HG02642 (cell line): ENCODE data around the gene RGS6.

Experiments
- ATAC-seq: cut with Tn5 transposase; IDR thresholded peaks from one replicate; pipeline ENCODE4 v1.9.1; 2021; ENCODE audit warnings: mild to moderate bottlenecking; ENCODE audit not compliant: unreplicated experiment, poor library complexity

Gene RGS6

GRCh38 chr14:72515779-72516770, 583.8 kb downstream of the RGS6 start:
- no peak for ATAC-seq

DNA sequence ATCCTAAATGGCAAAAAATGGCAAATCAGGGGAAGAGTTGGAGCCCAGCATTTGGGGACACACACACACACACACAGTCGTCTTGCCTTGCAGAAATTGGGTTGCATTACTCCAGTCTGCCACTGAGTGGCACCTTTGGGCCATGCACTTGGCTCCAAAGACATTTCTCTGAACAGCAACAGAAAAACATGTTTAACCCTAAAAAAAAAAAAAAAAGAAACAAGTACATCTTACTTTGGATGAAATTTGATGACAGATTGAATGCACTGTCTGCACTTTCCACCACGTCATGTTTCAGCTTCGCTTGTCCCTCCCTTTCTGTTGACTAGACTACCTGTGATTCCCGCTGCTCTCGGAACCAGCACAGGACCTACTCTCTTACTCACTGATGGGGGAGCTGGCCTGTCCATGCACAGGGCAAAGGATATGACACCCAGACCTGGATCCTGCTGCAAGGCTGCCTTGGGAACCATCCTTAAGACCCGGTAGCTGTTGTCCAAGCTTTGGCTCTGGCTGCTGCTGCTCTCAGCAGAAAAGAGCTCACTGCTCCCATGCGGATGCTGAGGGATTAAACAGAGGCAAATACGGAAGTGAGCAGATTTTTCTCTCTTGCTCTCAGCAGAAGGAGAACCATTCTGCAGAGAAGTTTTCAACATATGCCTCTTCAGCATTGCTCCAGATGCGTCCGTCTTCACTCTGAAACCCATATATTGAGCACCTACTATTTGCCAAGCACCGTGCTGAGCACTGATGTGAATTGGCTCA, 584.9 kb downstream of the RGS6 start:
- ATAC-seq = no peak

DNA sequence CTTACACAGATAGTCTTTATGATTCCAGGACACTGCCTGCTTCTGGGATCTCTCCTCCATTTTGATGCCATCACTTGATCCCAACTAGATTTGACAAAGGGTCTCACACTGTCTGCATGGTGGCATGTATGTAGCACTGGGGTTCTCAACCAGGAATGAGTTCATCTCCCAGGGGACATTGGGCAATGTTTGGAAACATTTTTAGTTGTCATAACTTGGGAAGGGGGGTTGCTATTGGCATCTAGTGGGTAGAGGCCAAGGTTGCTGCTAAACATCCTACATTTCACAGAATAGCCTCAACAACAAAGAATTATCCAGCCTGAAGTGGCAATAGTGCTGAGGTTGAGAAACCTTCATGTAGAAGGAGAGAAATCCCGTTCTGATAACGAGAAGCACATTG, 585.5 kb downstream of the RGS6 start:
- no peak for ATAC-seq

GRCh38 chr14:72518809-72519377, 586.7 kb downstream of the RGS6 start:
- ATAC-seq = peak; percentile 68

GRCh38 chr14:72519543-72519942, 587.3 kb downstream of the RGS6 start:
- ATAC-seq = peak; percentile 15

- no peak for ATAC-seq
These were observed 588.8 kb downstream of the RGS6 start for GRCh38 chr14:72521045-72521444.

DNA sequence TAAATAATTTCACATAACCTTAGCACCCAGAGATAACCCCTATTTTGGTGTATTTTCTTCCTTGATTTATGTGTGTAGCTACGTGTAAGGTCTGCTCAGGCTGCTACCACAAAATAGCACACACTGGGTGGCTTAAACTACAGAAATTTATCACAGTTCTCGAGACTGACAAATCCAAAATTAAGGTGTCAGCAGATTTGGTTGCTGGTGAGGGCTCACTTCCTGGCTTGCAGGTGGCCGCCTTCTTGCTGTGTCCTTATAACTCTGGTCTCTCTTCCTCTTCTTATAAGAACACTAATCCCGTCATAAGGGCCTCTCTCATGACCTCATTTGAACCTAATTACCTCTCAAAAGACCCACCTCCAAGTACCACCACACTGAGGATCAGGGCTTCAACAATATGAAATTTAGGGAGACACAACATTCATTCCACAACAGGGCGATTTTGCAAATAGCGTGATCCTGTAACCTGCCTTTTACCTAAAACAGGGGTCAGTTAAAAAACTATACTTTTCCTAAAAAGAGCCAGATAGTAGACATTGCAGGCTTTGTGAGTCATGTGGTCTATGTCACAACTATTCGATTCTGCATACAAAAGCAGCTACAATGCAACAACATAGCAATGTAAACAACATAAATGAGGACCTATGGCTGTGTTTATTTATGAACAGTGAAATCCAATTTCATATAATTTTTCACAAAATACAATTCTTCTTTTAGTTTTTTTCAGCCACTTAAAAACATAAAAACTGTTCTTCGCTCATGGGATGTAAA, 589.9 kb downstream of the RGS6 start:
- no peak for ATAC-seq

- no peak for ATAC-seq
These were observed 590.6 kb downstream of the RGS6 start for GRCh38 chr14:72522847-72523246.

DNA sequence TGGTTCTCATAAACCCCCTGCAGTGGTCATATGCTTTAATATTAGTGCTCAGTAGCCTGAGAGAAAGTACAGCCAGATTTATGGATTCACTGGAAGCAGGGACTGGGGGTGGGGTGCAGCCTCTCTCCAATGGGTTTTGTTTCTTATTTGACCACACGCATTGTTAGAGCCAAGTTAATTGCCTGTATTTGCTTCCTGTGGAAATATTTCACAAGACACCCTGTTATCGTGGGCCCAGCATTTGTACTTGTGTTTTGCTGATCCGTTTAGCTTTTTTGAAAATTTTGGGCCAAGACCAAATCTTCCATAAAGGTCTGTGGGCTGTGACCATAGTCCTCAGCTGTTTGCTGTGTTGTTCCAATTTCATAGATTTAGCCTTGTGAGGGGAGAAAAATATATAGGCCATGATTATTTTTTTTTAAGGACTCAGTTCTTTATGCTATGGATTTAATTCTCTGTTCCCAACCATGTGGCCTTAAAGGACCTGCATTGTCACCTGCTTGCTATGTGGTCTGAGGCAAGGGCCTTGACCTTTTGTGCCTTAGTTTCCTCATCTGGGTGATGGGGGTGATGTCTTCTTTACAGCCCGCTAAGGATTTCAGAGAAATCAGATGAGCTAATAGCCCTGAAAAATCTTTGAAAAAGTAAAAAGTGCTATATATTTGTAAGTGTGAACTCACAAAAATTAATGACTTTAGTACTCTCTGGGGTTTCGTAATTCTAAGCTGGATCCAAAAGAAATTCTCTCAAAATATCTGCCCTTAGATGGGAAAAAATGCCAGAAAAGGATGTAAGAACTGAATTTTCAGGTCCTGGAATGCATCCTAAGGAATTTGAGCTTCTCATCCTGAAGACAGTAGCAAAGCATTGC, 591.4 kb downstream of the RGS6 start:
- no peak for ATAC-seq

- no peak for ATAC-seq
These were observed 592.0 kb downstream of the RGS6 start for GRCh38 chr14:72524295-72524629.

DNA sequence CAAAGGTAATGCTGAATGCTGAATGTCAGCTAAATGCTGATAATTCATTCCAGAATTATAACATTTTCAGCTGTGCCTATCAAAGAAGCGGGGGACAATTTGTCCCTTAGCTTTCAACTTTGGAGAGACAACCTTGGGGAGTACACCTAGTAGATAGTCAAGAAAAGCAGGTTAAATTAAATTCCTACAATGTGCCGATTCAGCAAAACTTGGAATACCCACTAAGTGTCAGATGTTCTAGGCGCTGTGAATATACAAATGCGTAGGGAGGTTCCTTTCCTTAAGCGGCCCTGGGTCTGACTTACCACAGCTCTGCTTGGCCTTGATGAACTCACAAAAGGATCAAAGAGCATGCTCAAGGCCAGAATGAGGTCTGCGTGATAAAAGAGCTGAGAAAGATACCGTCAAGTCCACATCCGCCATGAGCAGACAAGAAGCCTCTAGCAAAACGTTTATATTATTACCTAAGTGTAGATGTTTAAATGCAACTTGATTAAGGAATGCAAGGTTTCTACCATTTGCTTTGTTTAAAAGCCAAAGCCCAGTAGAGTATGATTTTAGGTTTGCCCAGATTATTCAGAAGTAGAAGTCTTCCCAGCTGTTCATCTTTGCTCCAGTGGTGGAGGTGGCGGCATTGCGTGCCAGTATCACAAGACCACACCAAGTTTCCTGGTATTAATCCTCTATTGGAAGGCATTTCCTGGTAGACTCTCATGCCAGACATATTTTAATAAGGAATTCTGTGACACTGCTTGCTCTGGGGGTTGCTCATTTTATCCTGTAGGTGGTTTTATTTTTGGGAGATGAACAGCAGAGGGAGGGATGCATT, 593.1 kb downstream of the RGS6 start:
- no peak for ATAC-seq

GRCh38 chr14:72527591-72527990, 595.4 kb downstream of the RGS6 start:
- ATAC-seq = no peak

GRCh38 chr14:72528059-72528862, 596.0 kb downstream of the RGS6 start:
- ATAC-seq = no peak

DNA sequence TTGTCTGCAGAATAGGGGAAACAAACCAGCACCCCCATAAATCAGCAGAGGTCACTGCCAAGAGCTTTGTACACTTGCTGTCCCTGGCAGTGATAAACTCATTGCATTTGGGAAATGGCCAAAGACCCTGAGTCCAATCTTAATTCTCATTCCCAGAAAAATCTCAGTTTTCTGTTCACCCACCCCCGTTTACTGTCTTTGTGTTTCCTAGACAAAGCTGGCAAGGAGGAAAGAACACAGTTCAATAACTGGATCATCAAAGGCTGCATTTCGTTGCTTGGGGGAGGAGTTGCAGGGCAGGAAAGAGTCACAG, 596.6 kb downstream of the RGS6 start:
- ATAC-seq = no peak

GRCh38 chr14:72532686-72533454, 600.6 kb downstream of the RGS6 start:
- no peak for ATAC-seq

DNA sequence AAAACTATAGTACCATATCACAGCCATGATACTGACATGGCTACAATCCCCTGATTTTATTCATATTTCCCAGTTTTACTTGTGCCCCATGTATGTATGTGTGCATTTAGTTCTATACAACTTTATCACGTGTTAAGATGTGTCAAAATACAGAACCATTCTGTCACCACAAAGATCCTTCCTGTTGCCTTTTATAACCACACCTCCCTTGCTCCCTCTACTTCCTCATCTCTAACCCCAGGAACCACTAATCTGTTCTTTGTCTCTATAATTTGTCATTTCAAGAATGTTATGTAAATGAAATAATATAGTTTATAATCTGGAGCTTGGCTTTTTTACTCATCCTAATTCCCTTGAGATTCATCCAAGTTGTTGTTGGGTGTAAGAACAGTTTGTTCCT, 603.3 kb downstream of the RGS6 start:
- ATAC-seq = no peak

DNA sequence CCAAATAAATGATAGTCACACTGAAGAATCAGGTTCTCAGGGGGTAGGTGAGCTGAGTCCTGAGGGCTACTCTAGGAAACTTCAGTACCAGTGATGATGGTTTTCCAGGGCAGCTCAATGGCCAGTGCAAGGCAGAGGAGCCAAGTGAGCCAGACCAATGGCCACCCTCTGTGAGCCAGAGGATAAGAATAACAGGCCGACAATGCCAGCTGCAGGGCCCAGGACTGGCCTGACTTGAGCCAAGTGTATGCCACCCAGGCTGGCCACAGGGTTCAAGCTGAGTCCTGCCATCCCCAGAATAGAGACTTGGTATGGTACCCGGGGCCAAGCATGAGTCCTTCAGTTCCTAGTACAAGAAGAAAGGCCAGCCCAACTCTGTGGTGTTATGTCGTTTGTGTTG, 606.2 kb downstream of the RGS6 start:
- no peak for ATAC-seq
